Activated T-helper 17 cell treated with anti-CD3 and anti-CD28 coated beads, Interleukin-2, amount 50 U/mL, for 72 hours (primary cell): ENCODE measurements around the gene GDAP2. TPM values are rescaled to one million over a fixed set of nuclear protein-coding genes. Genes with fewer than 3 reads are reported as not detected.

Experiments
- ATAC-seq: fragments of 150-1000 bp; cut with Tn5 transposase; replicated peaks from 2 replicates; pipeline ENCODE4 v1.10.0; 2021; ENCODE audit warnings: mild to moderate bottlenecking, moderate library complexity
- H3K27ac Mint-ChIP-seq: one replicate; pipeline ENCODE4 v1.8.0; 2022; ENCODE audit warnings: mixed read lengths
- H3K27me3 Mint-ChIP-seq: one replicate; pipeline ENCODE4 v1.8.0; 2022; ENCODE audit warnings: mixed read lengths
- H3K36me3 Mint-ChIP-seq: one replicate; pipeline ENCODE4 v1.8.0; 2022; ENCODE audit warnings: low read depth, mild to moderate bottlenecking, mixed read lengths
- H3K4me1 Mint-ChIP-seq: one replicate; pipeline ENCODE4 v1.8.0; 2022; ENCODE audit warnings: mixed read lengths
- H3K4me3 Mint-ChIP-seq: one replicate; pipeline ENCODE4 v1.8.0; 2022; ENCODE audit warnings: mild to moderate bottlenecking, mixed read lengths
- H3K9me3 Mint-ChIP-seq: one replicate; pipeline ENCODE4 v1.8.0; 2022; ENCODE audit warnings: mixed read lengths
- total RNA-seq, 2 donors: library from RNA; stranded (reverse); gene quantifications; one replicate each; pipeline ENCODE4 v1.2.3, GENCODE V29; 2022

The GDAP2 gene, protein sequence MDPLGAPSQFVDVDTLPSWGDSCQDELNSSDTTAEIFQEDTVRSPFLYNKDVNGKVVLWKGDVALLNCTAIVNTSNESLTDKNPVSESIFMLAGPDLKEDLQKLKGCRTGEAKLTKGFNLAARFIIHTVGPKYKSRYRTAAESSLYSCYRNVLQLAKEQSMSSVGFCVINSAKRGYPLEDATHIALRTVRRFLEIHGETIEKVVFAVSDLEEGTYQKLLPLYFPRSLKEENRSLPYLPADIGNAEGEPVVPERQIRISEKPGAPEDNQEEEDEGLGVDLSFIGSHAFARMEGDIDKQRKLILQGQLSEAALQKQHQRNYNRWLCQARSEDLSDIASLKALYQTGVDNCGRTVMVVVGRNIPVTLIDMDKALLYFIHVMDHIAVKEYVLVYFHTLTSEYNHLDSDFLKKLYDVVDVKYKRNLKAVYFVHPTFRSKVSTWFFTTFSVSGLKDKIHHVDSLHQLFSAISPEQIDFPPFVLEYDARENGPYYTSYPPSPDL
- 10 to 100 TPM; 15.5 to 23.9 TPM for total RNA-seq

DNA sequence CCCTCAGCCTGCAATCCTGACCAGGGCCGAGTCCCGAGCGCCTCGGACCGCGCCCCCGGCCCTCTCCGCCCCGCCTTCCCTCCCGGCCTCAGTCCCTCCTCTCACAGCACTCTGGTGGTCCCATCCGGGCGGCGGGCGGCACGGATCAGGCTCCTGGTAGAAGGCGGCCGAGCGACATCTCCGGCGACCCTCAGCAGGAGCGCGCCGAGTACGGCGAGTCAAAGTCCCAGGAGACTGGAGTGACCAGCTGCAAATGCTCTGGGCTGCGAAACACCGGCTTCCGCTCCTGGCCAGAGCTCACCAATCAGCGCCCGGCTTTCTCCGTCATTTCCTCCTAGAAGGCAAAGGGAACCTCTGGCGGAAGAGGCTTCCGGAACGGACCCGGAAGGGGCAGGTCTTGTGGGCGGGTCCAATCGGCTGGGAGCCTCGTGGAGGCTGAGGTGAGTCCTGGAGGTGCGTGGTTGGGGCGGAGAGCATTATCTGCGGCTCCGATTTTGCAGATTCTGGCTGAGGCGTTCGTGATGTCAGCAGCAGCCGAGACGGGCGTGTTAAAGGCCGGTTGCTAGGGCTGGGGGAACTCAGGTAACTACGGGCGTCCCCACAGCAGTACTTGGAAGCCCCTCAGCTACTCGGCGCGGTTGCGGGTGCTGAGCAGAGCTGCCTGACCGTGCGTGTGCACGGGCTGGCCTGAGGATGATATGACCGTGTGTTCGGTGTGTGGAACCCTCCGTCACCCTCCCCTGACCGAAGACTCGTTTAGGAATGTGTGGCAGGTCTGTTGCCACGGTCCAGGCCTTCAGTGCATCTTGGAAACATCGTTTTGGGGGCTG, at the start of gene GDAP2, which contains the start of gene WDR3:
TSS of gene GDAP2 (minus strand) at position 279 of the 830 bp plus-strand sequence. CDS start 9,264 bp downstream, outside the sequence.
TSS of gene WDR3 (plus strand) at position 397 of the 830 bp plus-strand sequence. CDS start 3,581 bp downstream, outside the sequence.
- Mint-ChIP-seq H3K4me1 (peaks cover 38% of the 10 kb centered on the region), H3K27ac (peak within 1 kb of the TSS; percentile 95), H3K9me3 (no peaks in the 10 kb centered on the region), H3K36me3 (peaks cover 51% of the 10 kb centered on the region), H3K27me3 (no peaks in the 10 kb centered on the region), H3K4me3 (peak within 1 kb of the TSS; percentile 99)
- ATAC-seq: peak; percentile 99

- H3K4me3 Mint-ChIP-seq: no peak overlapping the region
- no peaks in the 10 kb centered on the region for H3K4me1 Mint-ChIP-seq
- peaks cover 3% of the 10 kb centered on the region for H3K27me3 Mint-ChIP-seq
- no peak overlapping the region for H3K27ac Mint-ChIP-seq
- H3K9me3 Mint-ChIP-seq: no peaks in the 10 kb centered on the region
- no peak for ATAC-seq
- no peaks in the 10 kb centered on the region for H3K36me3 Mint-ChIP-seq
Measured at GRCh38 chr1:117976381-117976780, 47.0 kb upstream of the GDAP2 start.

DNA sequence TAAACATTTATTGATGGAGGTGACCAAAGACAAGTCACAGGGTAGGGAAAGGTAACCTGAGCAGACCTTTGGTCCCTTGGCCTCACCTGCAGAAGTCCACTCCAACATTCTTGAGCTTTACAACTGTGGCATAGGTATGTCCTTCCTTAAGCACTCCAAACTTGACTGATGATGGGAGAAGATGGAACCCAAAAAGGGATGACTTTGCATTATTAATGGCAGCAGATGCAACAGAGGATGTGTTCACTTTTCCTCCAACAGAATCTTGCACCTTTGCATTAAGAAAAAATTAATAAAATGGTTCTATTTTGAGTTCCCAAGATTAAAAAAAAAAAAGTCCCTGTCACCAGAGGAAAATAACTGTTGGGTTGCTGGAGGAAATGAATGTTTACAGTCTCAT, 42.4 kb upstream of the GDAP2 start:
- Mint-ChIP-seq H3K9me3 (no peaks in the 10 kb centered on the region), H3K4me3 (no peak overlapping the region), H3K27ac (no peak overlapping the region), H3K27me3 (peaks cover 3% of the 10 kb centered on the region), H3K4me1 (no peaks in the 10 kb centered on the region), H3K36me3 (no peaks in the 10 kb centered on the region)
- ATAC-seq: no peak

- no peak for ATAC-seq
- no peaks in the 10 kb centered on the region for H3K4me1 Mint-ChIP-seq
Measured at GRCh38 chr1:117970252-117970651, 40.8 kb upstream of the GDAP2 start.

GRCh38 chr1:117967881-117968280, 38.5 kb upstream of the GDAP2 start:
- Mint-ChIP-seq H3K27ac (no peak overlapping the region), H3K9me3 (no peaks in the 10 kb centered on the region), H3K27me3 (peaks cover under 1% of the 10 kb centered on the region), H3K36me3 (peaks cover 22% of the 10 kb centered on the region), H3K4me1 (peaks cover 14% of the 10 kb centered on the region), H3K4me3 (no peak overlapping the region)
- no peak for ATAC-seq

More at GRCh38 chr1:117970252-117970651, 40.8 kb upstream of the GDAP2 start:
- Mint-ChIP-seq H3K27ac (no peak overlapping the region), H3K36me3 (peaks cover 7% of the 10 kb centered on the region), H3K27me3 (peaks cover 3% of the 10 kb centered on the region), H3K9me3 (no peaks in the 10 kb centered on the region), H3K4me3 (no peak overlapping the region)

DNA sequence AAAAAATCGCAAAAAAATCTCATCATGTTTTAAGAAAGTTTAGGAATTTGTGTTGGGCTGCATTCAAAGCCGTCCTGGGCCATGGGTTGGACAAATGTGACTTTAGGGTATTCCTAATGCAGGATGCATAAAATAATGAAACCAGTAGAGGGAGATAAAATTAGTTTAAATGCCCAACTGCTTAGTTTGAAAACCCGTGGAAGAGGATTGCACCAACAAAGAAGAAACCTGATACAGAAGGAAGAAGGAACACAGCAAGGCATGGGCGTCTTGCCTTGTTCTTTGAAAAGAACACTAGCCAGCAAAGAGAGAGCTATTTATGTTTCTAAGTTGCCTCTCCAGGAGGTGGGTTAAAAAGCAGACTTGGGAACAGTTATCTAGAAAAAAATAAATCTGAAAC, 38.1 kb upstream of the GDAP2 start:
- Mint-ChIP-seq H3K4me1 (peaks cover 14% of the 10 kb centered on the region), H3K4me3 (no peak overlapping the region), H3K9me3 (no peaks in the 10 kb centered on the region), H3K36me3 (peaks cover 26% of the 10 kb centered on the region), H3K27ac (no peak overlapping the region), H3K27me3 (no peaks in the 10 kb centered on the region)
- ATAC-seq: no peak

GRCh38 chr1:117964290-117965038, 35.0 kb upstream of the GDAP2 start:
- peak overlapping the region; percentile 20 for H3K27ac Mint-ChIP-seq
- peak; percentile 26 for ATAC-seq

DNA sequence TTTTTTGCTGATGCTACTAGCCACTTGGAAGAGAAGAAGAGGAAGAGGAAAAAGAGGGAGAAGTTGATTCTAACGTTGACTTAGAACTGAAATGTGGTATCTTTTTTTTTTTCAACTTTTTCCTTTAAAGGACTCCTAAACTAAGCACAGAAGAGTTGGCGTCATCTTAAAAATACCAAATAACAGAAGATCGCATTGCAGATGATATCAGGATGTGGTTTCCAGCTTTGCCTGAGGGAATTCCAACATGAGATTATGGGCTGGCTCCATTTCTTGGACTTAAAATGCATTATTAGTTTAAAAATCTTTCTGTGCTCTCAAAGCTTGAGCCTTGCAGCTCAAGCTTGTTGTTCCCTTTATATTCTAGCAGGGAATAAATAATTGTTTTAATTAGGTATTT, 29.9 kb upstream of the GDAP2 start:
- Mint-ChIP-seq H3K36me3 (peaks cover 91% of the 10 kb centered on the region), H3K9me3 (no peaks in the 10 kb centered on the region), H3K4me3 (no peak overlapping the region), H3K4me1 (peaks cover 6% of the 10 kb centered on the region), H3K27ac (no peak overlapping the region), H3K27me3 (no peaks in the 10 kb centered on the region)
- ATAC-seq: no peak

More at GRCh38 chr1:117964290-117965038, 35.0 kb upstream of the GDAP2 start:
- Mint-ChIP-seq H3K4me3 (no peak overlapping the region), H3K9me3 (no peaks in the 10 kb centered on the region), H3K27me3 (no peaks in the 10 kb centered on the region), H3K4me1 (peaks cover 14% of the 10 kb centered on the region), H3K36me3 (peaks cover 56% of the 10 kb centered on the region)

DNA sequence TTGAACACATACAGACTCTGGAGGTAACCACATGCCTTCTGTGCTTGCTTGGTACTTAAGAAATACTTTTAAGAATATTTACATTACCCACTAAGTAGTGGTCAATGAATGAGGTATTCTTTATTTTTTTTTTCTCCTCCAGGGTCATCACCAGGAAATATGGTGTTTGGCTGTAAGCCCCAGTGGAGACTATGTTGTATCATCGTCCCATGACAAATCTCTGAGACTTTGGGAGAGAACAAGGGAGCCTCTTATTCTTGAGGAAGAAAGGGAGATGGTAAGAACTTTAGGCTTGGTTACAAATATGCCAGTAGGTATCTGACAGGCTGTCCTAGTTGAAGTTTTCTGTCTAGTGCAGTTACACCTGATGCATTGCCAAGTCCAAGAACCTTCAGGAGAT, 23.0 kb upstream of the GDAP2 start:
- peak overlapping the region; percentile 56 for H3K27ac Mint-ChIP-seq
- no peaks in the 10 kb centered on the region for H3K9me3 Mint-ChIP-seq
- H3K4me1 Mint-ChIP-seq: no peaks in the 10 kb centered on the region
- no peaks in the 10 kb centered on the region for H3K27me3 Mint-ChIP-seq
- ATAC-seq: no peak
- H3K4me3 Mint-ChIP-seq: no peak overlapping the region
- H3K36me3 Mint-ChIP-seq: peaks cover 100% of the 10 kb centered on the region

DNA sequence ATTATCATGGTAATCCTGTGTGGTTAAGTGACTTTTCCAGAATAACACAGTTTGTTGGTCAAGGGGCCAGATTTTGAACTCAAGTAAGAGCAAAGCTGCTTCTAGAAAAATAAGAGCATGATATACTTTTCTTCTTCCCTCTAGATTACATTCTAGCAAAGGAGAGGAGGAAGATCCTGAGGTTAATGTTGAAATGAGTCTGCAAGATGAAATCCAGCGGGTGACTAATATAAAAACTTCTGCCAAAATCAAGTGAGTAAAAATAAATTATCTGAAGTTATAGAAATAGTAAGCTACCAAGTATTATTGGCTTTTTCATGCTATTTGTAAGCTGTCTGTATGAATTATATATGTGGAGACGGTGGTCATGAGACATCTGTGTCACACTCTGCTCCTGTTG, 12.9 kb upstream of the GDAP2 start:
- Mint-ChIP-seq H3K4me1 (peaks cover 5% of the 10 kb centered on the region), H3K9me3 (no peaks in the 10 kb centered on the region), H3K27me3 (no peaks in the 10 kb centered on the region), H3K27ac (no peak overlapping the region), H3K36me3 (peaks cover 100% of the 10 kb centered on the region), H3K4me3 (no peak overlapping the region)
- ATAC-seq: no peak

GRCh38 chr1:117933769-117934168, 4.3 kb upstream of the GDAP2 start:
- H3K9me3 Mint-ChIP-seq: no peaks in the 10 kb centered on the region
- H3K36me3 Mint-ChIP-seq: peaks cover 88% of the 10 kb centered on the region
- H3K4me1 Mint-ChIP-seq: peaks cover 33% of the 10 kb centered on the region
- no peak overlapping the region for H3K27ac Mint-ChIP-seq
- no peak overlapping the region for H3K4me3 Mint-ChIP-seq
- H3K27me3 Mint-ChIP-seq: no peaks in the 10 kb centered on the region
- no peak for ATAC-seq

GRCh38 chr1:117932576-117932975, 3.2 kb upstream of the GDAP2 start:
- peaks cover 38% of the 10 kb centered on the region for H3K4me1 Mint-ChIP-seq
- peak overlapping the region; percentile 99 for H3K4me3 Mint-ChIP-seq
- no peaks in the 10 kb centered on the region for H3K9me3 Mint-ChIP-seq
- ATAC-seq: no peak
- H3K27me3 Mint-ChIP-seq: no peaks in the 10 kb centered on the region
- H3K36me3 Mint-ChIP-seq: peaks cover 76% of the 10 kb centered on the region
- H3K27ac Mint-ChIP-seq: no peak overlapping the region

- Mint-ChIP-seq H3K4me1 (peaks cover 38% of the 10 kb centered on the region), H3K27me3 (no peaks in the 10 kb centered on the region), H3K4me3 (peak overlapping the region; percentile 99), H3K27ac (peak overlapping the region; percentile 95), H3K9me3 (no peaks in the 10 kb centered on the region), H3K36me3 (peaks cover 57% of the 10 kb centered on the region)
- ATAC-seq: no peak
Measured at GRCh38 chr1:117930484-117930883, 1.1 kb upstream of the GDAP2 start.

GRCh38 chr1:117930173-117930447, 689 bp upstream of the GDAP2 start:
- Mint-ChIP-seq H3K27me3 (no peaks in the 10 kb centered on the region), H3K36me3 (peaks cover 56% of the 10 kb centered on the region), H3K9me3 (no peaks in the 10 kb centered on the region), H3K4me3 (peak overlapping the region; percentile 99), H3K27ac (peak overlapping the region; percentile 95), H3K4me1 (peaks cover 38% of the 10 kb centered on the region)
- no peak for ATAC-seq
